ENCODE data around the gene PIPOX.

DNA sequence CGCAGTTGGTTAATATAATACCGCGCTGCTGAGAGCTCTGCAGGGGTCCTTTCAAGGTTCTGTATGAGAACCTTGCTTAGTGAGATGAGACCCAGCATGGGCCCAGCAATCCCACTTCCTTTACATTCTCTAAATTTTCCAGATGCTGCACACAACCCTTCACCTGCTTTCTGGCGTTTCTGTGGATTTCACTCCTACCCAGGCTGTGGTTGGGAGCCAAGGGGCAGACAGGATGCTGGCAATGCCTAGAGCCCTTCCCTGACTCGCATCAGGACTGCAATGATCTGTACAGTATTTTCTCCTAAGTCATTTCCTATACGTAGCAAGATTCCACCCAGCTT, 10.1 kb upstream of the PIPOX start:
- TF ChIP-seq FOXK2 (IDR thresholded peaks at IDR 0.05) (no peak), BHLHE40 (IDR thresholded peaks at IDR 0.05; ENCODE audit: borderline replicate concordance) (no peak), L3MBTL2 (conservative IDR thresholded peaks at IDR 0.05) (no peak), ZNF384 (IDR thresholded peaks at IDR 0.05) (no peak), NFRKB (IDR thresholded peaks at IDR 0.05) (no peak), ARNT (IDR thresholded peaks at IDR 0.05) (no peak), CTBP1 (IDR thresholded peaks at IDR 0.05; ENCODE audit: borderline replicate concordance) (no peak), LEF1 (IDR thresholded peaks at IDR 0.05; ENCODE audit: borderline replicate concordance) (no peak)
- TF ChIP-seq, protein P1, sequence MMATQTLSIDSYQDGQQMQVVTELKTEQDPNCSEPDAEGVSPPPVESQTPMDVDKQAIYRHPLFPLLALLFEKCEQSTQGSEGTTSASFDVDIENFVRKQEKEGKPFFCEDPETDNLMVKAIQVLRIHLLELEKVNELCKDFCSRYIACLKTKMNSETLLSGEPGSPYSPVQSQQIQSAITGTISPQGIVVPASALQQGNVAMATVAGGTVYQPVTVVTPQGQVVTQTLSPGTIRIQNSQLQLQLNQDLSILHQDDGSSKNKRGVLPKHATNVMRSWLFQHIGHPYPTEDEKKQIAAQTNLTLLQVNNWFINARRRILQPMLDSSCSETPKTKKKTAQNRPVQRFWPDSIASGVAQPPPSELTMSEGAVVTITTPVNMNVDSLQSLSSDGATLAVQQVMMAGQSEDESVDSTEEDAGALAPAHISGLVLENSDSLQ (IDR thresholded peaks at IDR 0.05): no peak

All from HEK293T (cell line).